ENCODE results near the gene TMEM106A. TPM values are rescaled to one million over a fixed set of nuclear protein-coding genes. Genes with fewer than 3 reads are reported as not detected.
"Not testable (repeated sequence)": the region's sequence is repeated elsewhere in the genome, so short reads cannot be mapped to it uniquely, and the experiment has no call there.

Gene TMEM106A
- total RNA-seq, 1 donor from 2014 or later = 25.5 TPM

GRCh38 chr17:43239597-43239996 is 27.9 kb downstream of the TMEM106A start:
- intact Hi-C loops (cut with DNase I); DNase-seq (ENCODE audit: low spot score); ATAC-seq: not testable (repeated sequence)

- ATAC-seq; intact Hi-C loops (cut with DNase I); DNase-seq (ENCODE audit: low spot score): not testable (repeated sequence)
These were observed 29.1 kb downstream of the TMEM106A start for GRCh38 chr17:43240596-43241352.

- intact Hi-C loops (cut with DNase I); DNase-seq (ENCODE audit: low spot score); ATAC-seq: not testable (repeated sequence)
These were observed 34.8 kb downstream of the TMEM106A start for GRCh38 chr17:43246456-43246855.

Other genes starting within 250 kb of the TMEM106A start
- gene AARSD1, start 247.4 kb upstream of the TMEM106A start, total RNA-seq = 40.7 TPM
- 0.40 TPM for gene PTGES3L, start 231.8 kb upstream of the TMEM106A start, total RNA-seq
- 12.4 TPM for gene RUNDC1, start 231.3 kb upstream of the TMEM106A start, total RNA-seq
- gene RPL27, start 213.5 kb upstream of the TMEM106A start, total RNA-seq = 743 TPM
- gene IFI35, start 205.1 kb upstream of the TMEM106A start, total RNA-seq = 28.1 TPM
- gene VAT1, start 189.5 kb upstream of the TMEM106A start, total RNA-seq = 288 TPM
- 3.4 TPM for gene RND2, start 186.6 kb upstream of the TMEM106A start, total RNA-seq
- 8.3 TPM for gene BRCA1, start 86.5 kb upstream of the TMEM106A start, total RNA-seq
- gene NBR1, start 40.7 kb upstream of the TMEM106A start, total RNA-seq = 86.1 TPM
- gene CCDC200, start 16.7 kb downstream of the TMEM106A start, total RNA-seq = 0.62 TPM
- gene RNU2-1, start 22.1 kb downstream of the TMEM106A start, total RNA-seq = 9,260 TPM
- 94.0 TPM for gene ARL4D, start 187.1 kb downstream of the TMEM106A start, total RNA-seq